K562 (cell line): Measurements from ENCODE around the gene NET1. TPM values are rescaled to one million over a fixed set of nuclear protein-coding genes. Genes with fewer than 3 reads are reported as not detected.
A peak's percentile ranks its signal among the peaks of the same experiment; 100 is the strongest.

Experiments used
- ESRRA ChIP-seq: fragments of 450-650 bp; IDR thresholded peaks from 2 replicates; pipeline ENCODE4 v1.6.1; 2014; ENCODE audit warnings: low read depth, mild to moderate bottlenecking, moderate library complexity, borderline replicate concordance
- GABPB1 ChIP-seq: sonication (generic); formaldehyde crosslinking; IDR thresholded peaks from 2 replicates; pipeline ENCODE4 v1.8.0; 2022; ENCODE audit warnings: mild to moderate bottlenecking, missing genetic modification reagents
- GATA2 ChIP-seq: sonication (generic); formaldehyde crosslinking; IDR thresholded peaks from 2 replicates; pipeline ENCODE4 v1.4.0; 2020; ENCODE audit warnings: mild to moderate bottlenecking, missing genetic modification reagents
- L3MBTL2 ChIP-seq: fragments of 450-650 bp; IDR thresholded peaks from 2 replicates; pipeline ENCODE4 v1.6.1; 2016; ENCODE audit warnings: mild to moderate bottlenecking, moderate library complexity
- MGA ChIP-seq: fragments of 450-650 bp; IDR thresholded peaks from 2 replicates; pipeline ENCODE4 v1.6.1; 2016; ENCODE audit warnings: mild to moderate bottlenecking, moderate library complexity
- MYNN ChIP-seq, 2 experiments: sonication (generic); formaldehyde crosslinking in 1 of 2; IDR thresholded peaks; 2 replicates each; pipeline versions ENCODE4 v1.5.0 to v1.6.1; 2016 to 2020; ENCODE audit warnings: antibody characterized with exemption in 1 of 2, missing genetic modification reagents in 1 of 2
- NFYB ChIP-seq: IDR thresholded peaks from 2 replicates; pipeline ENCODE4 v1.6.1; 2011; ENCODE audit warnings: mild to moderate bottlenecking, moderate library complexity; ENCODE audit not compliant: insufficient read length; ENCODE audit errors: extremely low read depth
- PKNOX1 ChIP-seq: fragments of 450-650 bp; IDR thresholded peaks from 2 replicates; pipeline ENCODE4 v1.6.1; 2016
- PURB ChIP-seq: sonication (generic); formaldehyde crosslinking; IDR thresholded peaks from 2 replicates; pipeline ENCODE4 v1.9.0; 2021; ENCODE audit warnings: low read depth, mild to moderate bottlenecking, missing genetic modification reagents
- SRSF3 ChIP-seq: fragments of 200-400 bp; formaldehyde crosslinking; IDR thresholded peaks from 2 replicates; pipeline ENCODE4 v1.6.1; 2016; ENCODE audit warnings: mild to moderate bottlenecking, low read length, moderate library complexity; ENCODE audit not compliant: insufficient read depth
- SRSF9 ChIP-seq: fragments of 200-400 bp; formaldehyde crosslinking; IDR thresholded peaks from 2 replicates; pipeline ENCODE4 v1.6.1; 2017; ENCODE audit warnings: low read depth, low read length, borderline replicate concordance
- TCF3 ChIP-seq: sonication (generic); formaldehyde crosslinking; IDR thresholded peaks from 2 replicates; pipeline ENCODE4 v1.4.0; 2020; ENCODE audit warnings: mild to moderate bottlenecking, missing genetic modification reagents
- THAP7 ChIP-seq: fragments of 250-450 bp; sonication (Bioruptor Pico); IDR thresholded peaks from 2 replicates; pipeline ENCODE4 v1.5.0; 2021
- YBX1 ChIP-seq: fragments of 450-650 bp; IDR thresholded peaks from 2 replicates; pipeline ENCODE4 v1.7.1; 2016; ENCODE audit warnings: mild to moderate bottlenecking
- ZNF124 ChIP-seq: sonication (generic); formaldehyde crosslinking; IDR thresholded peaks from 2 replicates; pipeline ENCODE4 v1.8.1; 2022; ENCODE audit warnings: missing genetic modification reagents
- ZNF436 ChIP-seq: fragments of 250-450, 450-650 bp; sonication (Bioruptor Pico); formaldehyde crosslinking; IDR thresholded peaks from 2 replicates; pipeline ENCODE4 v1.7.0; 2020; ENCODE audit warnings: mild to moderate bottlenecking
- polyA plus RNA-seq, 8 experiments: library from polyadenylated mRNA; depleted of rRNA in 4 of 8; stranded (reverse) in 5 of 8; unstranded in 3 of 8; fragments of >200 nt; fragmentation: Nextera tagmentation in 2 of 8; fragmentation: Illumina TruSeq in 1 of 8; extraction: Ambion mirVana in 2 of 8; extraction: Trizol in 1 of 8; gene quantifications; 2 replicates each; pipeline versions ENCODE4 v1.2.1 to v1.2.3, GENCODE V29; 2011 to 2014; ENCODE audit warnings: inconsistent platforms in 1 of 8, missing spikeins in 1 of 8
- total RNA-seq, 7 experiments: library from RNA; depleted of rRNA in 6 of 7; stranded (reverse); fragments of >200 nt in 6 of 7; fragmentation: Illumina TruSeq in 2 of 7; extraction: Trizol in 2 of 7; gene quantifications; 2 replicates each; pipeline versions ENCODE4 v1.2.1 to v1.2.3, GENCODE V29; 2011 to 2021; ENCODE audit warnings: low replicate concordance in 1 of 7

NET1 gene
- total and polyA plus RNA-seq, 9 of the 15 experiments (the other 6 are each of a cell fraction or from before 2014, with no cell fraction given): 47.4 to 258 (median 106) TPM

- TF ChIP-seq PURB (CRISPR knock-in tag): no peak
- no peak for TF ChIP-seq GATA2
- TF ChIP-seq MYNN (IDR thresholded peaks at IDR 0.05): no peak; the same call in 1 of the 2 replicates
- no peak for TF ChIP-seq MYNN (CRISPR knock-in tag; IDR thresholded peaks at IDR 0.05)
- peak; percentile 42; the same call in 1 of the 2 replicates for TF ChIP-seq MGA
- TF ChIP-seq ZNF124 (CRISPR knock-in tag): no peak
- TF ChIP-seq TCF3 (CRISPR knock-in tag): no peak
- no peak for TF ChIP-seq YBX1
- TF ChIP-seq ESRRA: no peak
- TF ChIP-seq PKNOX1: peak; percentile 75
- no peak for TF ChIP-seq THAP7 (CRISPR knock-in tag)
- no peak for TF ChIP-seq SRSF3
- peak; percentile 67 for TF ChIP-seq NFYB
- TF ChIP-seq L3MBTL2: peak; percentile 65
- peak; percentile 74 for TF ChIP-seq GABPB1
- no peak for TF ChIP-seq ZNF436 (CRISPR knock-in tag)
- TF ChIP-seq SRSF9: no peak
These were observed at the start of gene NET1 (continued) for GRCh38 chr10:5412277-5412941.
